ENCODE results near the gene NFATC1.

NFATC1 gene

GRCh38 chr18:79530821-79531220, 135.1 kb downstream of the NFATC1 start:
- TF ChIP-seq CTCF (IDR thresholded peaks at IDR 0.05), result no peak
- Histone ChIP-seq H3K27ac (no peak overlapping the region), H3K4me3 (no peak overlapping the region)
- no peak for DNase-seq (ENCODE audit: low spot score)

- Histone ChIP-seq H3K27ac (no peak overlapping the region), H3K4me3 (no peak overlapping the region)
- TF ChIP-seq CTCF (IDR thresholded peaks at IDR 0.05), result no peak
- DNase-seq (ENCODE audit: low spot score), result no peak
Observed at GRCh38 chr18:79531386-79531785, 135.7 kb downstream of the NFATC1 start.

GRCh38 chr18:79531926-79532312, 136.2 kb downstream of the NFATC1 start:
- Histone ChIP-seq H3K27ac (no peak overlapping the region), H3K4me3 (no peak overlapping the region)
- no peak for TF ChIP-seq CTCF (IDR thresholded peaks at IDR 0.05)
- DNase-seq (ENCODE audit: low spot score), result no peak

- Histone ChIP-seq H3K27ac (no peak overlapping the region), H3K4me3 (no peak overlapping the region)
- no peak for TF ChIP-seq CTCF (IDR thresholded peaks at IDR 0.05)
- no peak for DNase-seq (ENCODE audit: low spot score)
Observed at GRCh38 chr18:79532313-79533007, 136.7 kb downstream of the NFATC1 start.

GRCh38 chr18:79533146-79533545, 137.4 kb downstream of the NFATC1 start:
- DNase-seq (ENCODE audit: low spot score), result no peak
- no peak for TF ChIP-seq CTCF (IDR thresholded peaks at IDR 0.05)
- no peak overlapping the region for H3K4me3 ChIP-seq
- H3K27ac ChIP-seq, result no peak overlapping the region

GRCh38 chr18:79533591-79533990, 137.9 kb downstream of the NFATC1 start:
- H3K27ac ChIP-seq, result no peak overlapping the region
- DNase-seq (ENCODE audit: low spot score), result no peak

More at GRCh38 chr18:79533591-79533990, 137.9 kb downstream of the NFATC1 start:
- H3K4me3 ChIP-seq, result no peak overlapping the region
- no peak for TF ChIP-seq CTCF (IDR thresholded peaks at IDR 0.05)

All from coronary artery (tissue), 2 donors.